Measurements from ENCODE around the gene SDC1.

The SDC1 gene

DNA sequence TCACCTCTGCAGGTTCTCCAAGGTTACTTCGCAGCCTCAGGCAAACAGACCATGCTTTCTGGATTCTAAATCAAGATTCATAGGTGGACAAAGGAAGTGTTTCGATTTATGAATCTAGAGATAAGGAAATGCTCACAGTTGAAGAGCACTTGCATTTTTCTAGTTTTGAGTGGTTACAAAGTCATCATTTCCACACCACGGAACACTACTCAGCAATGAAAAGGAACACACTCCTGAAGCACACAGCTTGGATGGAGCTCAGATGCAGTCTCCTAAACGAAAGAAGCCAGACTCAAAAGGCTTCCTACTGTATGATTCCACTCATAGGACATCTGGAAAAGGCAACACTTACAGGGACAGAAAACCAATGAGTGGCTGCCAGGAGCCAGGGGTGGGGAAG is 31.7 kb downstream of the SDC1 start:
- H3K27ac ChIP-seq, result no peak overlapping the region
- TF ChIP-seq, protein P1, sequence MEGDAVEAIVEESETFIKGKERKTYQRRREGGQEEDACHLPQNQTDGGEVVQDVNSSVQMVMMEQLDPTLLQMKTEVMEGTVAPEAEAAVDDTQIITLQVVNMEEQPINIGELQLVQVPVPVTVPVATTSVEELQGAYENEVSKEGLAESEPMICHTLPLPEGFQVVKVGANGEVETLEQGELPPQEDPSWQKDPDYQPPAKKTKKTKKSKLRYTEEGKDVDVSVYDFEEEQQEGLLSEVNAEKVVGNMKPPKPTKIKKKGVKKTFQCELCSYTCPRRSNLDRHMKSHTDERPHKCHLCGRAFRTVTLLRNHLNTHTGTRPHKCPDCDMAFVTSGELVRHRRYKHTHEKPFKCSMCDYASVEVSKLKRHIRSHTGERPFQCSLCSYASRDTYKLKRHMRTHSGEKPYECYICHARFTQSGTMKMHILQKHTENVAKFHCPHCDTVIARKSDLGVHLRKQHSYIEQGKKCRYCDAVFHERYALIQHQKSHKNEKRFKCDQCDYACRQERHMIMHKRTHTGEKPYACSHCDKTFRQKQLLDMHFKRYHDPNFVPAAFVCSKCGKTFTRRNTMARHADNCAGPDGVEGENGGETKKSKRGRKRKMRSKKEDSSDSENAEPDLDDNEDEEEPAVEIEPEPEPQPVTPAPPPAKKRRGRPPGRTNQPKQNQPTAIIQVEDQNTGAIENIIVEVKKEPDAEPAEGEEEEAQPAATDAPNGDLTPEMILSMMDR (conservative IDR thresholded peaks at IDR 0.05), result no peak

- TF ChIP-seq ZFX (IDR thresholded peaks at IDR 0.05), result no peak
- TF ChIP-seq, protein P1 (conservative IDR thresholded peaks at IDR 0.05), result no peak
- no peak overlapping the region for H3K27ac ChIP-seq
These were observed 32.1 kb downstream of the SDC1 start for GRCh38 chr2:20192781-20193180.

DNA sequence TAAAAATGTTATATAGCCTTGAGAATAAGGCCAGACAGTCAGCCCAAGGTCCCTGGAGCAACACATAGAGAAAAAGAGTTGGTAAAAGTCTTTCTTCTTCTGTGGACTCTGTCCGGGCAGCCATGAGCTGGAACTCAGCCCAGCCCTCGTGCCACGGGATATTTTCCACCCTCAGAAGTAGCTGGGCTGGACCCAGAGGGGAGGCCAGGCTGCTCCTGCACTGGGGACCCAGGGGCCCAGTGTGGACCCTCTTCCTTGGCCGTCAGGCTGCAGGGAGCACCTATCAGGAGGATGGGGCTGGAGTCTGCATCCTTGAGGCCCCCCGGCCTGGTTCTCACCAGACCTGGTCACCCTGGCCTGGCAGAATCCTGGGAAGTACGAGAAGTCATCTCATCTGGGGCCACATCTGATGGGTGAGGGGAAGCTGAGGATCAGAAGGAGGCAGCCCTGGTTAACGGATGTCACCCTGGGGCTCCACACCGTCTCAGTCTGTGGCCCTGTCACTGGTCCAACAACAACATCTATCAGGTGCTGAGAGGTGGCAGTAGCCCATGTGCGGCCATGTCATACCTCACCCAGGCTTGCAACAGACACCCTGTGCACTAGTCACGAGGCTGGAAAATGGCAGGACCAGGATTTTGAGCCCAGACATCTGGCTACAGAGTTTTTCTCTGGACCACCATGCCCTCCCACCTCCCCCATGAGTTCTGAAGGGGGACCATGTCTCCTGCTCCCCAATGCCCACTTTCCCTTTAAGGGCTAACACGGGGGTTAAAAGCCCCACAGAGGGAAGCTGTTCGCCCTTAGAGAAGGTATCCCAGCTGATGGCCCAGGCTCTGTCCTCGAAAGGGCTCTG is 33.0 kb downstream of the SDC1 start:
- TF ChIP-seq ZFX (IDR thresholded peaks at IDR 0.05), result no peak
- TF ChIP-seq, protein P1 (conservative IDR thresholded peaks at IDR 0.05), result no peak
- H3K27ac ChIP-seq, result no peak overlapping the region

DNA sequence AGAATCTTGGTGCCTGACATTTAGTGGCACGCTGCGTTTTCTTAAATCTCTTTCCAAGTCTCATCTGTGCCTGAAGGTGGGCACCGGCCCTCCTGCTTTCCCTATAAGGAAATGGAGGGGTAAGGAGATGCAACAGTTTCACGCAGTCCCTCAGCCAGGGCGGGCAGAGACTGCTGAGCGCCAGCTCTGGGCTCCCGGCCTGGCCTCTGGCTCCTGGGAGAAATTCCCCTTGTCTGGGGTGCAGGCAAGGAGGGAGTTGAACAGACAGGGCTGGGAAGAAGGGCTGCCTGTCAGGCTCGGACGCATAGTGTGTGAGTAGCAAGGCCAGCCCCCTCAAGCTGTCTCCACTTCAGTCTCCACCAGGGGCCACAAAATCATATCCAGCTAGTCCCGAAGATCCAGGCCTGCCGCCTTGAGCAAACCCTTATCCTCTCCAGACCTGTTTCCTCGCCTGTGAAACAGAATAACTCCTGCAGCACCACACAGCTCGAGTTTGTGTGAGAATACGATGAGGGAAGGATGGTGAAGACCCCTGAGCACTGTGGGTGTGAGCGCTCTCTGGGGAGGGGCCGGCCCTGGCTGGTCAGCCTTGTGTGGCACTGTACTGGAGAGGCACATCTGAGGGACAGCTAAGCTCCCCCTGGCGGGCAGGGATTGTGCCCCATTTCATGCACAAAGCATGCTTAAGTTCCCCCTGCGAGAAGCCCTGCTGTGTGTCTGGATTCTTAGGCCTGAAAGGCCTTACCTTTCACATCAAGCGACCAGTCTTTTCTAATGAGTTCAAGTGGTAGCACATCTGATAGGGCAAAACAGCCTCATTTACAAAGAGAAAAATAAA is 33.8 kb downstream of the SDC1 start:
- TF ChIP-seq ZFX (IDR thresholded peaks at IDR 0.05), result no peak
- TF ChIP-seq, protein P1 (conservative IDR thresholded peaks at IDR 0.05), result no peak
- no peak overlapping the region for H3K27ac ChIP-seq

- TF ChIP-seq, protein P1 (conservative IDR thresholded peaks at IDR 0.05), result no peak
- TF ChIP-seq ZFX (IDR thresholded peaks at IDR 0.05), result no peak
- H3K27ac ChIP-seq, result no peak overlapping the region
These were observed 34.8 kb downstream of the SDC1 start for GRCh38 chr2:20190170-20190569.

- no peak overlapping the region for H3K27ac ChIP-seq
These were observed 35.5 kb downstream of the SDC1 start for GRCh38 chr2:20189299-20189931.

More at GRCh38 chr2:20189299-20189931, 35.5 kb downstream of the SDC1 start:
- TF ChIP-seq, protein P1 (conservative IDR thresholded peaks at IDR 0.05), result no peak
- TF ChIP-seq ZFX (IDR thresholded peaks at IDR 0.05), result no peak

All from C4-2B (cell line).